Breast epithelium (tissue), 4 donors: Measurements from ENCODE around the gene GRIN2D. TPM values are rescaled to one million over a fixed set of nuclear protein-coding genes. Genes with fewer than 3 reads are reported as not detected.

ENCODE experiments used
- DNase-seq, 2 donors: peaks; one replicate each; pipeline ENCODE4 v3.0.0-alpha.2; 2019; ENCODE audit warnings: low spot score in 2 of 2
- H3K27ac ChIP-seq, 2 donors: fragments of 200-600 bp; sonication (generic) in 1 of 2; one replicate each; pipeline ENCODE4 v1.5.1; 2016 to 2019; ENCODE audit warnings: mild to moderate bottlenecking in 1 of 2
- H3K27me3 ChIP-seq, 2 donors: fragments of 200-600 bp; sonication (generic) in 1 of 2; one replicate each; pipeline versions ENCODE4 v1.5.1 to v1.6.0; 2017 to 2019; ENCODE audit warnings: control low read depth in 1 of 2, mild to moderate bottlenecking in 1 of 2
- H3K36me3 ChIP-seq: fragments of 200-600 bp; one replicate; pipeline ENCODE4 v1.5.1; 2019
- H3K4me1 ChIP-seq, 2 donors: fragments of 200-600 bp; sonication (generic); one replicate each; pipeline ENCODE4 v1.5.1; 2016 to 2019; ENCODE audit warnings: control low read depth in 1 of 2
- H3K4me3 ChIP-seq, 3 donors: fragments of 200-600 bp; sonication (generic); 1 replicate in 2 of 3; 2 replicates in 1 of 3; pipeline ENCODE4 v1.5.1; 2016 to 2019; ENCODE audit warnings: mild to moderate bottlenecking in 3 of 3, moderate library complexity in 2 of 3
- H3K9me3 ChIP-seq, 2 donors: fragments of 200-600 bp; sonication (generic) in 1 of 2; one replicate each; pipeline ENCODE4 v1.5.1; 2016 to 2019; ENCODE audit warnings: control low read depth in 1 of 2
- CTCF ChIP-seq, 3 donors: fragments of 450-650 bp; IDR thresholded peaks; one replicate each; pipeline ENCODE4 v1.5.1; 2016 to 2017; ENCODE audit warnings: antibody characterized with exemption in 3 of 3, mild to moderate bottlenecking in 3 of 3, moderate library complexity in 3 of 3
- POLR2A ChIP-seq: fragments of 450-650 bp; IDR thresholded peaks from one replicate; pipeline ENCODE4 v1.6.1; 2016; ENCODE audit warnings: antibody characterized with exemption, mild to moderate bottlenecking, moderate library complexity
- POLR2AphosphoS5 ChIP-seq, 3 donors: sonication (generic); formaldehyde crosslinking; IDR thresholded peaks; one replicate each; pipeline ENCODE4 v1.6.1; 2017; ENCODE audit warnings: antibody characterized with exemption in 3 of 3
- intact Hi-C: fragments of 100-400 bp; cut with DNase I; formaldehyde crosslinking; loops from one replicate; pipeline ENCODE4 v1.15.1; 2023; ENCODE audit warnings: low total_unique reads
- total RNA-seq, 3 donors: library from RNA; depleted of rRNA; stranded (reverse); fragments of >200 nt; gene quantifications; one replicate each; pipeline ENCODE4 v1.1.0, GENCODE V29; 2016

Gene GRIN2D
- total RNA-seq, 3 donors from 2014 or later = 0.32 to 0.33 TPM; not detected in 1

- intact Hi-C loops = no loop called here
- no peak overlapping the region for H3K27ac ChIP-seq
- DNase-seq = no peak
- H3K9me3 ChIP-seq = no peaks in the 10 kb centered on the region
- no peaks in the 10 kb centered on the region for H3K27me3 ChIP-seq
- TF ChIP-seq CTCF (IDR thresholded peaks at IDR 0.05) = no peak
- TF ChIP-seq POLR2AphosphoS5 (IDR thresholded peaks at IDR 0.05) = no peak
- TF ChIP-seq POLR2A = no peak
- no peaks in the 10 kb centered on the region for H3K36me3 ChIP-seq
- no peaks in the 10 kb centered on the region for H3K4me1 ChIP-seq
- no peak overlapping the region for H3K4me3 ChIP-seq
Measured at GRCh38 chr19:48421548-48421947, 28.1 kb downstream of the GRIN2D start.

- Histone ChIP-seq H3K4me1 (no peaks in the 10 kb centered on the region), H3K9me3 (no peaks in the 10 kb centered on the region), H3K4me3 (peak overlapping the region in 1 of 3 donors; percentile 5), H3K36me3 (no peaks in the 10 kb centered on the region), H3K27ac (no peak overlapping the region), H3K27me3 (no peaks in the 10 kb centered on the region)
- TF ChIP-seq POLR2A (no peak), CTCF (IDR thresholded peaks at IDR 0.05) (no peak), POLR2AphosphoS5 (IDR thresholded peaks at IDR 0.05) (no peak)
- intact Hi-C loops = no loop called here
- no peak for DNase-seq
Measured at GRCh38 chr19:48424694-48425219, 31.3 kb downstream of the GRIN2D start.

GRCh38 chr19:48428670-48429069 lies 35.2 kb downstream of the GRIN2D start:
- Histone ChIP-seq H3K4me1 (no peaks in the 10 kb centered on the region), H3K27me3 (no peaks in the 10 kb centered on the region), H3K36me3 (no peaks in the 10 kb centered on the region), H3K9me3 (no peaks in the 10 kb centered on the region), H3K27ac (no peak overlapping the region), H3K4me3 (no peak overlapping the region)
- TF ChIP-seq POLR2AphosphoS5 (IDR thresholded peaks at IDR 0.05) (no peak), CTCF (IDR thresholded peaks at IDR 0.05) (no peak), POLR2A (no peak)
- intact Hi-C loops = no loop called here
- DNase-seq = no peak

- intact Hi-C loops = no loop called here
- H3K36me3 ChIP-seq = no peaks in the 10 kb centered on the region
- no peak for DNase-seq
- no peak overlapping the region for H3K27ac ChIP-seq
- H3K9me3 ChIP-seq = no peaks in the 10 kb centered on the region
- TF ChIP-seq CTCF (IDR thresholded peaks at IDR 0.05) (no peak), POLR2AphosphoS5 (IDR thresholded peaks at IDR 0.05) (no peak), POLR2A (no peak)
- no peak overlapping the region for H3K4me3 ChIP-seq
- H3K27me3 ChIP-seq = no peaks in the 10 kb centered on the region
- H3K4me1 ChIP-seq = no peaks in the 10 kb centered on the region
Measured at GRCh38 chr19:48433337-48433736, 39.9 kb downstream of the GRIN2D start.

- TF ChIP-seq CTCF (IDR thresholded peaks at IDR 0.05) (no peak), POLR2AphosphoS5 (IDR thresholded peaks at IDR 0.05) (no peak), POLR2A (no peak)
- H3K27ac ChIP-seq = no peak overlapping the region
- no peak overlapping the region for H3K4me3 ChIP-seq
- H3K36me3 ChIP-seq = no peaks in the 10 kb centered on the region
- H3K27me3 ChIP-seq = no peaks in the 10 kb centered on the region
- intact Hi-C loops = no loop called here
- H3K4me1 ChIP-seq = no peaks in the 10 kb centered on the region
- H3K9me3 ChIP-seq = no peaks in the 10 kb centered on the region
- DNase-seq = no peak
Measured at GRCh38 chr19:48436586-48436985, 43.1 kb downstream of the GRIN2D start.
